ENCODE data around the gene GRB14. TPM values are rescaled to one million over a fixed set of nuclear protein-coding genes. Genes with fewer than 3 reads are reported as not detected.

Gene GRB14
- total RNA-seq, 1 donor from 2014 or later: 11.1 TPM

DNA sequence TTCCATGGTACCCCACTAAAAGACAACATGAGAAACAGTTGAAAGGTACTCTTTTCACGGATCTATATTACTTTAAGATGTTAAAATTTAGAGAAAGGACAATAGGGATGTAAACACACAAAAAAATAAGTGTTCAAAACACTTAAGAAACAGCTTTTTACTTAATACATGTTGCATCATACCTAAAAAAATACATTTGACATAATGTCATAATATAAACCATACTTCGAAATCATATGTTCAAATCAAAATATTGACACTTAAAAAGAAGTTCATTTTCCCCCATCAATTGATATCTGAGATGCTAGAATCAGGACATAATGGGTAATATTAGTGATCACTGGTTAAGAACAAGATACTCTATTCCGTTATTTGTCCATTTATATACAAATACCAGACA is 124.9 kb downstream of the GRB14 start:
- no peak overlapping the region for H2AFZ ChIP-seq (ENCODE audit: low read depth, low read length)
- Mint-ChIP-seq H3K36me3 (ENCODE audit: low read depth, unreplicated experiment) (no peaks in the 10 kb centered on the region), H3K4me3 (ENCODE audit: unreplicated experiment) (no peak overlapping the region), H3K9me3 (ENCODE audit: unreplicated experiment) (no peaks in the 10 kb centered on the region), H3K4me1 (ENCODE audit: low read depth, unreplicated experiment) (no peaks in the 10 kb centered on the region), H3K27me3 (ENCODE audit: low read depth, unreplicated experiment) (no peaks in the 10 kb centered on the region), H3K27ac (ENCODE audit: unreplicated experiment) (no peak overlapping the region)
- FAIRE-seq: no peak
- no peak overlapping the region for H3K27ac ChIP-seq (ENCODE audit: low read depth, low read length)
- H3K9me3 ChIP-seq (ENCODE audit: insufficient read depth, low read depth, low read length): no peaks in the 10 kb centered on the region
- no peak overlapping the region for H3K4me2 ChIP-seq (ENCODE audit: low read length)
- no peaks in the 10 kb centered on the region for H3K27me3 ChIP-seq (ENCODE audit: insufficient read depth, low read length)
- TF ChIP-seq EZH2 (IDR thresholded peaks at IDR 0.05; ENCODE audit: insufficient read depth, low read length): no peak
- TF ChIP-seq, protein P1, sequence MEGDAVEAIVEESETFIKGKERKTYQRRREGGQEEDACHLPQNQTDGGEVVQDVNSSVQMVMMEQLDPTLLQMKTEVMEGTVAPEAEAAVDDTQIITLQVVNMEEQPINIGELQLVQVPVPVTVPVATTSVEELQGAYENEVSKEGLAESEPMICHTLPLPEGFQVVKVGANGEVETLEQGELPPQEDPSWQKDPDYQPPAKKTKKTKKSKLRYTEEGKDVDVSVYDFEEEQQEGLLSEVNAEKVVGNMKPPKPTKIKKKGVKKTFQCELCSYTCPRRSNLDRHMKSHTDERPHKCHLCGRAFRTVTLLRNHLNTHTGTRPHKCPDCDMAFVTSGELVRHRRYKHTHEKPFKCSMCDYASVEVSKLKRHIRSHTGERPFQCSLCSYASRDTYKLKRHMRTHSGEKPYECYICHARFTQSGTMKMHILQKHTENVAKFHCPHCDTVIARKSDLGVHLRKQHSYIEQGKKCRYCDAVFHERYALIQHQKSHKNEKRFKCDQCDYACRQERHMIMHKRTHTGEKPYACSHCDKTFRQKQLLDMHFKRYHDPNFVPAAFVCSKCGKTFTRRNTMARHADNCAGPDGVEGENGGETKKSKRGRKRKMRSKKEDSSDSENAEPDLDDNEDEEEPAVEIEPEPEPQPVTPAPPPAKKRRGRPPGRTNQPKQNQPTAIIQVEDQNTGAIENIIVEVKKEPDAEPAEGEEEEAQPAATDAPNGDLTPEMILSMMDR (IDR thresholded peaks at IDR 0.05; ENCODE audit: insufficient read depth, low read depth, low read length): no peak
- H4K20me1 ChIP-seq (ENCODE audit: insufficient read depth, low read length): no peaks in the 10 kb centered on the region
- H3K36me3 ChIP-seq (ENCODE audit: insufficient read depth, low read length): no peaks in the 10 kb centered on the region
- no peak overlapping the region for H3K9ac ChIP-seq (ENCODE audit: low read length)
- no peak overlapping the region for H3K4me3 ChIP-seq (ENCODE audit: insufficient read depth, low read depth, low read length)
- no peak for DNase-seq (ENCODE audit: low read depth)
- no peaks in the 10 kb centered on the region for H3K4me1 ChIP-seq (ENCODE audit: insufficient read depth, low read length)
- no peaks in the 10 kb centered on the region for H3K79me2 ChIP-seq (ENCODE audit: insufficient read depth, low read length)

DNA sequence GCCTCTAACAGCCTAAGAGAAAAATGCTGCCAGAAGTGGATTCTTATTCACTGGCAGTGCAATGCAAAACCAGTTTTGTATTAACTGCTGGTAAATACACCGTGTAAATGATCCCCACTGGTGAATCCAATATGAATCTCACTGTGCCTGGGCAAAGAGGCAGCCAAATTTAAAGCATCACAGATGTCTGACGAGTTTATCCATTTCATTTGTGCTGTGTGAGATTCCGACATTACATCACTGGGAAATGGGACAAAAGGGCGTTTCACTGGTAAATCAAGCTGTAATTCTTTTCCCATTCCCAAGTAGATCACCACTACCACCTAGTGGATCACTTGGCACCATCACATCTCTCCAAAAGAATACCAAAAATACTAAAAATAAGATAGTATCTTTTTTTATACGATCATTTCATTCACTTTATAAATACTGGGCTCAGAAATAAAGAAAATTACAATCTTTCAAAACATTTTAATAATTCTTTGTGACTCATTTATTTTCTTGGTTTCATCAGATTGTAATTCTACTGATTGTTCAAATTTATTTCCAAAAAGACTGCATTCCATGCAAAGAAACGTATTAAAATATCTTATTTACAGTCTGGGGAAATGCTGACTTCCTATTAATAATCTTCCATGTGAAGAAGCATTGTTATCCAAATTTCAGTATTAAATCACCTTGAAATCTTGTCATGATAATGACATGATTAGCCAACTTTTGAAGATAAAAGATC is 125.6 kb downstream of the GRB14 start:
- Mint-ChIP-seq H3K9me3 (ENCODE audit: unreplicated experiment) (no peaks in the 10 kb centered on the region), H3K27me3 (ENCODE audit: low read depth, unreplicated experiment) (no peaks in the 10 kb centered on the region), H3K4me1 (ENCODE audit: low read depth, unreplicated experiment) (no peaks in the 10 kb centered on the region), H3K4me3 (ENCODE audit: unreplicated experiment) (no peak overlapping the region), H3K36me3 (ENCODE audit: low read depth, unreplicated experiment) (no peaks in the 10 kb centered on the region), H3K27ac (ENCODE audit: unreplicated experiment) (no peak overlapping the region)
- peak; percentile 85 for FAIRE-seq
- DNase-seq (ENCODE audit: low read depth): peak; percentile 66
- Histone ChIP-seq H4K20me1 (ENCODE audit: insufficient read depth, low read length) (no peaks in the 10 kb centered on the region), H3K79me2 (ENCODE audit: insufficient read depth, low read length) (no peaks in the 10 kb centered on the region), H3K36me3 (ENCODE audit: insufficient read depth, low read length) (no peaks in the 10 kb centered on the region), H3K4me3 (ENCODE audit: insufficient read depth, low read depth, low read length) (no peak overlapping the region), H3K27ac (ENCODE audit: low read depth, low read length) (no peak overlapping the region), H3K4me1 (ENCODE audit: insufficient read depth, low read length) (no peaks in the 10 kb centered on the region), H2AFZ (ENCODE audit: low read depth, low read length) (peak overlapping the region; percentile 62), H3K4me2 (ENCODE audit: low read length) (peak overlapping the region; percentile 75), H3K9me3 (ENCODE audit: insufficient read depth, low read depth, low read length) (no peaks in the 10 kb centered on the region), H3K27me3 (ENCODE audit: insufficient read depth, low read length) (no peaks in the 10 kb centered on the region), H3K9ac (ENCODE audit: low read length) (no peak overlapping the region)
- TF ChIP-seq EZH2 (IDR thresholded peaks at IDR 0.05; ENCODE audit: insufficient read depth, low read length): no peak
- TF ChIP-seq, protein P1 (IDR thresholded peaks at IDR 0.05; ENCODE audit: insufficient read depth, low read depth, low read length): peak; percentile 74

DNA sequence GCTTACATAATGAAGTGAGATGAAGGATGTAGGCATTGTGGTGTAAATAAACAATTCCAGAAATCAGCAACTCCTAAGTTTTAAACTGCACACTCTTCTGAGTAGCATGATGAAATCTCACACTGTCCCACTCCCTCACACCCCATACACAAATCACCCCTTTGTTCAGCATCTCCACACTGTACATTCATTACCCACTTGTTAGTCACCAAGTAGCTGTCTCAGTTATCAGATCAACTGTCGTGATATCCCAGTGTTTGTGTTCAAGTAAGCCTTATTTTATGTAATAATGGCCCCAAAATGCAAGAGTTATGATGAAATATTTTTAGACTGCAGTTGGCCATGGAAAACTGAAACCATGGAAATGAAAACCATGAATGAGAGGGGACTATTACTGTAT is 135.7 kb downstream of the GRB14 start:
- no peaks in the 10 kb centered on the region for H3K36me3 ChIP-seq (ENCODE audit: insufficient read depth, low read length)
- no peak overlapping the region for H3K4me3 ChIP-seq (ENCODE audit: insufficient read depth, low read depth, low read length)
- Mint-ChIP-seq H3K9me3 (ENCODE audit: unreplicated experiment) (no peaks in the 10 kb centered on the region), H3K36me3 (ENCODE audit: low read depth, unreplicated experiment) (no peaks in the 10 kb centered on the region), H3K27ac (ENCODE audit: unreplicated experiment) (peak overlapping the region; percentile 75), H3K27me3 (ENCODE audit: low read depth, unreplicated experiment) (no peaks in the 10 kb centered on the region), H3K4me1 (ENCODE audit: low read depth, unreplicated experiment) (peaks cover 4% of the 10 kb centered on the region), H3K4me3 (ENCODE audit: unreplicated experiment) (no peak overlapping the region)
- no peaks in the 10 kb centered on the region for H4K20me1 ChIP-seq (ENCODE audit: insufficient read depth, low read length)
- no peak overlapping the region for H3K4me2 ChIP-seq (ENCODE audit: low read length)
- TF ChIP-seq, protein P1 (IDR thresholded peaks at IDR 0.05; ENCODE audit: insufficient read depth, low read depth, low read length): no peak
- no peak for TF ChIP-seq EZH2 (IDR thresholded peaks at IDR 0.05; ENCODE audit: insufficient read depth, low read length)
- no peak overlapping the region for H3K9ac ChIP-seq (ENCODE audit: low read length)
- DNase-seq (ENCODE audit: low read depth): peak; percentile 56
- no peaks in the 10 kb centered on the region for H3K9me3 ChIP-seq (ENCODE audit: insufficient read depth, low read depth, low read length)
- no peaks in the 10 kb centered on the region for H3K79me2 ChIP-seq (ENCODE audit: insufficient read depth, low read length)
- H3K27ac ChIP-seq (ENCODE audit: low read depth, low read length): no peak overlapping the region
- no peak for FAIRE-seq
- no peaks in the 10 kb centered on the region for H3K27me3 ChIP-seq (ENCODE audit: insufficient read depth, low read length)
- H2AFZ ChIP-seq (ENCODE audit: low read depth, low read length): no peak overlapping the region
- no peaks in the 10 kb centered on the region for H3K4me1 ChIP-seq (ENCODE audit: insufficient read depth, low read length)
